Transverse colon (tissue), 4 donors: ENCODE data around the gene MTHFD2L.

ENCODE experiments used
- POLR2A ChIP-seq: fragments of 450-650 bp; IDR thresholded peaks from one replicate; pipeline ENCODE4 v1.6.1; 2016; ENCODE audit warnings: antibody characterized with exemption, mild to moderate bottlenecking, moderate library complexity
- POLR2AphosphoS5 ChIP-seq, 3 donors: sonication (generic); formaldehyde crosslinking; IDR thresholded peaks; one replicate each; pipeline ENCODE4 v1.6.1; 2016; ENCODE audit warnings: antibody characterized with exemption in 3 of 3
- TF ChIP-seq, protein P1 (sequence below), 5 experiments: fragments of 200-600 bp in 3 of 5; fragments of 450-650 bp in 2 of 5; sonication (generic) in 3 of 5; IDR thresholded peaks; 1 replicate in 2 of 5; 2 replicates in 3 of 5; pipeline ENCODE4 v1.5.1; 2016 to 2017; ENCODE audit warnings: antibody characterized with exemption in 5 of 5, inconsistent platforms in 3 of 5, mild to moderate bottlenecking in 2 of 5, moderate library complexity in 1 of 5

DNA sequence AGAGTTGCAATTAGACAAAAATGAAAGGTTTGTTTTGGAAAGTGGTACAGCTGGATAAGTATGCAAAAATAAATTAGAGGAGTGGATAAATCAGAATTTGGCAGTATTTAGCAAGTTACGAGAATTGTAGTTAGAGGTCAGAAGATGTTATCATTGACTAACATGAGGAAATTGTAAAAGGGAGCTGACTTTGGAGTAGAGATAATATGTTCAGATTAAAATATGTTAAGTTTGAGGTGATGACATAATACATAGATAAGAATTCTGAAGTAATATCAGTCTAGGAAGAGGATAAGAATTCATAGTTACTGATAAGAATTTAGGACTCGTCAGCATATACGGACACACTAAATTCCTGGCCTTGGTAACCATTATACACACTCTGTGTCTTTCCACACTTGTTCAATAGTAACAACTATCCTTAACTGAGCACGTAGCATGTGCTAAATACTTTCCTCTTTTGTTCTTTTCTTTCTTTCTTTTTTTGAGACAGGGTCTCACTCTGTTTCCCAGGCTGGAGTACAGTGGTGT, 146.2 kb downstream of the MTHFD2L start:
- TF ChIP-seq POLR2A (no peak), POLR2AphosphoS5 (IDR thresholded peaks at IDR 0.05) (no peak)
- TF ChIP-seq, protein P1, sequence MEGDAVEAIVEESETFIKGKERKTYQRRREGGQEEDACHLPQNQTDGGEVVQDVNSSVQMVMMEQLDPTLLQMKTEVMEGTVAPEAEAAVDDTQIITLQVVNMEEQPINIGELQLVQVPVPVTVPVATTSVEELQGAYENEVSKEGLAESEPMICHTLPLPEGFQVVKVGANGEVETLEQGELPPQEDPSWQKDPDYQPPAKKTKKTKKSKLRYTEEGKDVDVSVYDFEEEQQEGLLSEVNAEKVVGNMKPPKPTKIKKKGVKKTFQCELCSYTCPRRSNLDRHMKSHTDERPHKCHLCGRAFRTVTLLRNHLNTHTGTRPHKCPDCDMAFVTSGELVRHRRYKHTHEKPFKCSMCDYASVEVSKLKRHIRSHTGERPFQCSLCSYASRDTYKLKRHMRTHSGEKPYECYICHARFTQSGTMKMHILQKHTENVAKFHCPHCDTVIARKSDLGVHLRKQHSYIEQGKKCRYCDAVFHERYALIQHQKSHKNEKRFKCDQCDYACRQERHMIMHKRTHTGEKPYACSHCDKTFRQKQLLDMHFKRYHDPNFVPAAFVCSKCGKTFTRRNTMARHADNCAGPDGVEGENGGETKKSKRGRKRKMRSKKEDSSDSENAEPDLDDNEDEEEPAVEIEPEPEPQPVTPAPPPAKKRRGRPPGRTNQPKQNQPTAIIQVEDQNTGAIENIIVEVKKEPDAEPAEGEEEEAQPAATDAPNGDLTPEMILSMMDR (IDR thresholded peaks at IDR 0.05) = no peak
